GM12873 (cell line): Measurements from ENCODE around the gene NR3C1.

ENCODE experiments used
- CTCF ChIP-seq: IDR thresholded peaks from 2 replicates; pipeline ENCODE4 v1.5.1; 2012; ENCODE audit warnings: low read depth, mild to moderate bottlenecking, moderate library complexity, low read length, control low read depth; ENCODE audit not compliant: insufficient read depth; ENCODE audit errors: missing control alignments

The NR3C1 gene

GRCh38 chr5:143396353-143396940 is 7.0 kb downstream of the NR3C1 start:
- no peak for TF ChIP-seq CTCF

GRCh38 chr5:143395638-143396352 is 7.7 kb downstream of the NR3C1 start:
- TF ChIP-seq CTCF, result no peak

- no peak for TF ChIP-seq CTCF
Observed at GRCh38 chr5:143393524-143393923, 10.0 kb downstream of the NR3C1 start.

GRCh38 chr5:143390941-143391340 is 12.5 kb downstream of the NR3C1 start:
- no peak for TF ChIP-seq CTCF

GRCh38 chr5:143390258-143390657 is 13.2 kb downstream of the NR3C1 start:
- TF ChIP-seq CTCF, result no peak

GRCh38 chr5:143386725-143387124 is 16.8 kb downstream of the NR3C1 start:
- no peak for TF ChIP-seq CTCF

- TF ChIP-seq CTCF, result no peak
Observed at GRCh38 chr5:143384865-143385657, 18.4 kb downstream of the NR3C1 start.
